GM18909 (cell line): ENCODE measurements around the gene NEK5.

Experiments used
- ATAC-seq: cut with Tn5 transposase; IDR thresholded peaks from one replicate; pipeline ENCODE4 v1.9.1; 2021; ENCODE audit warnings: mild to moderate bottlenecking; ENCODE audit not compliant: unreplicated experiment, poor library complexity

NEK5 gene

GRCh38 chr13:51995677-51996551 is 133.0 kb downstream of the NEK5 start:
- ATAC-seq: no peak

GRCh38 chr13:51993713-51994112 is 135.2 kb downstream of the NEK5 start:
- no peak for ATAC-seq

- no peak for ATAC-seq
Observed at GRCh38 chr13:51988988-51989618, 139.8 kb downstream of the NEK5 start.
